ENCODE results near the gene HACD3.
"Not testable (repeated sequence)": the region's sequence is repeated elsewhere in the genome, so short reads cannot be mapped to it uniquely, and the experiment has no call there.

HACD3 gene

DNA sequence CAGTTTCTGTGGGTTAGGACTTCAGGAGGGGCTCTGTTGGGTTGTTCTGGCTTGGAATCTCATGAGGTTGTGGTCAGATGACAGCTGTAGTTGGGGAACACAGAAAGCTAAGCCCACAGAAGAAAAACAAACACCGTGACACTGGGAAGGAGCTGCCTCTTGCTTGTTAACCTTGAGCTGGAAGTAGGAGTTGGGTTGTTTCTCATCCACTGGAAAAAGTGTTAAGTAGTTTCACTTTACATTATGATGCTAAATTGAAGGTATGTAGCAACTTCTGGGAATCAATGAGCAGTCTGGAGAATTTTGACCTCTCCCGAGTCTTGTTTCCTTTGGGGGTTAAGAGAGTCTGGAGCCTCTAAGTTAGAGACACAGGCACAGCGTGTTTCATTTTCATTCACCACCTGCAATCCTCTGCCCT is 20.4 kb downstream of the HACD3 start:
- DNase-seq: peak; percentile 23

DNA sequence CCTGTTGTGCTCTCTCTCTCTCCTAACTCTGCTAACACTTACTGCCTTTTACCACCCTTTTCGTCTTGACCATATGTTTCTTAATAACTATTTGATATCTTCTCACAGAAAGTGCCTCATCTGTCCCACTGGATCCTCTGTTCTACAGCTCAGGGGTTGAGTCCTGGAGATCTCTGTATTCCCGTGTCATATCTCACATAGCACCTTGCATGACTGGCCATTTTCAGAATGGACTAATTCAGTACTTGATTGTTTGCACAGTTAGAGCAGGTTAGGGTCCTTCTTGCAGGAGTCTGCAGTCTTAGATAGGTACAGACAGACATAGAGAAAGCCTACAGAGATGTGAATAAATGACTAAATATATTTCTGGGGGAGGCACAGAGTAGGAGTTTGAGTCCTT is 20.9 kb downstream of the HACD3 start:
- DNase-seq: no peak

DNA sequence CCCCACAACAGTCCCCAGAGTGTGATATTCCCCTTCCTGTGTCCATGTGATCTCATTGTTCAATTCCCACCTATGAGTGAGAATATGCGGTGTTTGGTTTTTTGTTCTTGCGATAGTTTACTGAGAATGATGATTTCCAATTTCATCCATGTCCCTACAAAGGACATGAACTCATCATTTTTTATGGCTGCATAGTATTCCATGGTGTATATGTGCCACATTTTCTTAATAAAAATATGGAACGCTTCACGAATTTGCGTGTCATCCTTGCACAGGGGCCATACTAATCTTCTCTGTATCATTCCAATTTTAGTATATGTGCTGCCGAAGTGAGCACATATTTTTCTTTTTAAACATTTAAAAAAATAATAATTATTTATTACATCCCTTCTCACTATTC is 22.6 kb downstream of the HACD3 start:
- DNase-seq: not testable (repeated sequence)

DNA sequence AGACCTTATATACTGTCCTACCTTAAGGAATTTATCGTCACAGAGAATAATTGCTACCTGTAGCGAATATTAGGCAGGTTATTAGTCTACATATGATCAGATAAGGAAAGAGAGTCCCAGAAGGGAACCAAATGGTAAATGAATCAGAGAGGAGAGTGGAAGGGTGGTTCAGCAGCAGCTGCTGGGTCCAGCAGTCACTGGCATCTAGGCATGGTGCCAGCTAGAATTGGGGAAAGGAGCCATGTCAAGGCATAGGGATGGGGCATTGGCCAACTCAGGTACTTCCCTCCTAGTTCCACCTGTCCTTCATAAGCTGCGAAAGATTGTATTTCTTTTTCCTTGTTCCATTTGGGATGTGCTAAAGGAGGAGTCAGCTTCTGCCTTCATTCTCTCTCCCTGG is 23.4 kb downstream of the HACD3 start:
- DNase-seq: no peak

DNA sequence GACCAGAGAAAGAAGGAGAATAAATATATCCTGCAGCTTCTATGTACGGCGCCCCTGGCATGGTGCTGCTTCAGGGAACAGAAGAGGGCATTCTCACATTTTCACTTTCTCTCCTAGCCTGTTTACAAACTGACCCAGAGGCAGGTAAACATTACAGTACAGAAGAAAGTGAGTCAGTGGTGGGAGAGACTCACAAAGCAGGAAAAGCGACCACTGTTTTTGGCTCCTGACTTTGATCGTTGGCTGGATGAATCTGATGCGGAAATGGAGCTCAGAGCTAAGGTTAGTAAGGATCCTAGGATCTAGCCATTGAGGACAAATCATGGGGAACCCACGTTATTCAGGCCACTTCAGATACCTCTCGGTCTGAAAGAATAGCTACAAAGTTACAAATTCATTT is 26.4 kb downstream of the HACD3 start:
- no peak for DNase-seq

DNA sequence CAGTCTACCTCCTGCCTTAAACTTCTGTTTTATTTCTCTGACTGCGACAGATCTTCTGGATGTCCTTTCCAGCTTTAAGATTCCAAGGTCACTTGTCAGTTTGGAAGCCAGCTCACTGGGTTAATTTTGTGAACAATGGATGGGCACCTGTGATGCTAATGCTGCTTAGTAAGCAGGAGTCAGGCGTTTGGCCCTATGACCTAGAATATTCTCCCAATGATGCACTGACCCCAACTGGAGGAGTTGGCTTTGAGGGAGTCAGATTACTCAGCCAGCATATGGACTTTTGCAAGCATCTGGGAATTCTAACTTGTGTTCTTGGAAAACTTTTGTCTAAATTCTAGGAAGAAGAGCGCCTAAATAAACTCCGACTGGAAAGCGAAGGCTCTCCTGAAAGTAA is 28.1 kb downstream of the HACD3 start:
- DNase-seq: no peak

DNA sequence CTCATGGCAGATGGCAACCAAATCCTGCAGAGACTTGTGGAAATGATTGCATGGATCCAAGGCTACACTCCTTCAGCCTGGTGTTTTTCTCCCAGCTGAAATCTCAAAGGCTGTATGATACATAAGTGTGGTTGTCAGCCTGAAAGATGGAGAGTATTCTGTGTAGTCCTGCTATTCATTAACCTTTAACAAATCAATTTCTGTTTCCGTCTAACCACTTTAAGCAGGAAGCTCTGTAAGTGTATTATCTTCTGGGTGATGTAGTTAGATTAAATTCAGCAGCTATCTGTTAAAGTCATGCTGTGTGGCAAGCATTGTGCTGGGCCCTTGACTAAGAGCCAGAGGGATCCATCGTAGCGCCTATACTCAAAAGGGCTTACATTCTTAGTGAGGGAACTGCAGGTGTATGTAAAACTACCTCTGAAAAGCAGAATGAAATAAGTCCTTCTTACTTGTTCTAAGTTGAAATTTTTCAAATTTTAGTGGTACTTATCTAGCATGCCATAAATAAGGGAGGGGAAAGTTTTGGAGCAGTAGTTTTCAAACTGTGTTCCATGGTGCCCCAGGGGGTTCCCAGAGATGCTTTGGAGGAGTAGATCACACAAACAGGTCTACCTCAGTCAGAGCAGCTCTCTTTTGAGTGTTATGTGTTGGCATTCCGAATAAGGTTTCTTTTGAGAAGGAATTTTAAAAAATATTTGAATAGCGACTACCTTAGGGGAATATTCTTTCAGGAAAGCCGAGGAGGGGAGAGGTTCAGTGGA is 28.9 kb downstream of the HACD3 start:
- no peak for DNase-seq

DNA sequence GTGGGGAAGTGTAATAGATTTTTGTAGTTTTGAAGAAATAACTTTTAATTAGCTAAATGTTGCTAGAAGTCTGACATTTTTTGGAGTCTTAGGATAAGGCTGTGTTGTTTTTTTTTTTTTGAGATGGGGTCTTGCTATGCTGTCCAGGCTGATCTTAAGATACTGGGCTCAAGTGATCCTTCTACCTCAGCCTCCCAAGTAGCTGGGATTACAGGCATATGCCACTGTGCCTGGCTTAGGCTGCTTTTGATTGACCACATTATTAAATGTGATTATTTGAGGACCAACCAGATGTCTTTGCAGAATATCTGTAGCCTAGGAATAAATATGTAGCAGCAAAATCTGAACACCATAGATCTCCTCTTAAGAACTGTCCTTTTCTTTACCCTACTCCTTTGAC is 29.7 kb downstream of the HACD3 start:
- no peak for DNase-seq

DNA sequence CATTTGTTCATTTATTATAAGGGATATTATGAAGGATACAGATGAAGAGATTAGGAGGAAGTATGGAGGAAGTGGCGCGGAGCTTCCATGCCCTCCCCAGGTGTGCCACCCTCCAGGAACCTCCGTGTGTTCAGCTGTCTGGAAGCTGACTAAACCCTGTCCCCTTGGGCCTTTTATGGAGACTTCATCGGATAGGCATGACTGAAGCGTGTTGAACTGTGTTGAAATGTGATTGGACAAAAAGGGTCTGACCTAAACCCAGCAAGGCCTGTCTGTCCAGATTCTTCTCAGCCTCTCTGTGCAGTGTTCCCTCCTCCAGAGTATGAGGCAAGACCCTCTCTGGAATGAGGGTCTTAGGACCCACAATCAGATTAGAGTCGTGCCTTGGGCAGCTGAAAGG is 31.7 kb downstream of the HACD3 start:
- no peak for DNase-seq

DNA sequence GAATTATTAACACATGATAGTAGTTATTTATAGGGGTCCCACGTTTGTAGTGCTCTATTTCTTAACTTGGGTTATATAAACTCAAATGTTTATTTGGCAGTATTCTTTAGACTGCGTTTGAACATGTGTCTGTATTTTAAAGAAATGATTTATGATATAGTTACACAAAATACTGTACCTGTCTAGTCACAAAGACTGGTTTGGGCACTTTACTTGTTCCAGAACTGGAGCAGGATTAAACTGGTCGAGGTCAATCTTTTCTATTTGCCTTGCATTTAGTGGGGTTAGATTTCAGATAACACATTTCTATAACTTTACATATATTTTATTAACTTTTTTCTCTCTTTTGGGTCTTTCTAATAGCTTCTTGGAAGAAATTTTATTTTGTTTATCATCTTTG is 39.5 kb downstream of the HACD3 start:
- DNase-seq: no peak

DNA sequence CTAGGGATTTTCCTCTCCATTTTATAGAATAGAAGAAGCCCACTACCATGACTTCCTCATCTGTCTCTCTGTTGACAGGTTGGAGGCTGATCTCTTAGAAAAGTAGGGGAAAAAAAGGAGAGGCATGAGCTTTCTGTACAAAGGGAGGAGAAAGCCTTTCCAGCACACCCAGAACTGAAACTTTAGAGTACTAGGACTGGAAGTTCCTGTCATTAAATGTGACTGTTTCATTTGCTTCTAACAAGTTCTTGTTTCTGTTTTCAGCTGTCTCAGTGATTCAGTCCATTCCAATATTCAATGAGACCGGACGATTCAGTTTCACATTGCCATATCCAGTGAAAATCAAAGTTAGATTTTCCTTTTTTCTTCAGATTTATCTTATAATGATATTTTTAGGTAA is 41.7 kb downstream of the HACD3 start:
- DNase-seq: no peak

DNA sequence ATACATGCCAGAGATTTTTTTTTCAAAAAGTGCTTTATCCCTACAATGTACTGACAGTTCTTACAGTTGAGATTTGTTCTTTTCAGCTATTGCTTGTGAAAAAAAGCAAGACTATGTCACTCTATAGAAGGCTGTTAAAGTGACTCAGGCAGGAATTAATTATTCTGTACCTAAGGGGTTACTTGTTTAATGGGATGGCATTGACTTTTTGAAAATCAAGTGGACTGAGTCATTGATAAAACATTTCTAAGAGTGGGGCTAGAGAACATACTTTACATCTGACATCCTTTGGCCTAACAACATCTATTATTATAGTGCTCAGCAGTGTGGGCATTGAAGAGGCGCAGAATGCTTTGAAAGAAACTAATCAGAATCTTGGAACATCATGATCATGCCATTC is 46.4 kb downstream of the HACD3 start:
- peak; percentile 86 for DNase-seq

DNA sequence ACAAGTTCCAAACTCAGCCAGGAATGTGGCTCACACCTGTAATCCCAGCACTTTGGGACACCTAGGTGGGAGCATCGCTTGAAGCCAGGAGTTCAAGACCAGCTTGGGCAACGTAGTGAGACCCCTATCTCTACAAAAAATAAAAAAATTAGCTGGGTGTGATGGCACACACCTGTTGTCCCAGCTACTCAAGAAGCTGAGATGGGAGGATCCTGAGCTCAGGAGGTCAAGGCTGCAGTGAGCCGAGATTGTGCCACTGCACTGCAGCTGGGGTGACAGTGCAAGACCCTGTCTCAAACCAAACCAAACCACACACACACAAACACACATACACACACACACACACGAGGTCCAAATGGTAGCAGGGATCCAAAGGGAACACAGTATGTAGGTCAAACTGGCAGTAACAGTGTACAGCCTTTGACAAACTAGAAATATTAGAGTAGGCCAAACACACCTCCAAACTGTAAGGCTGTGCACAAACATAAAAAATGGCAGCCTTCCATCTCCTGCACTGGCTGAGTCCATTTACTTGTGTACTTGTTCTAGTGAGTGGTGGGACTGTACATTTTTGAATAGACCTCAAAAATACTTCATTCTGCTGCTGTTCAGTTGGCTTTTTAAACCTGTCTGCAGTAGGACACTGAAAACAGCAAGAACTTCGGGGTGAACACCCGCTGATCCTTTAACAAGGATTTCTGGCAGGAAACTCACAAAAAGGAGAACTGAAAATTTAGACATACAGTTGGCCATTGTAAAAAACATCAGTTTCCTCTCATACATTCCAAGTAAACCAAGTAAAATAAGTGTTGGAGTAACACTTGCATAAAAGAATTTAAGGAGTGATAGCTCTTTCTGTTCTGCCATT is 47.1 kb downstream of the HACD3 start:
- DNase-seq: peak; percentile 34

DNA sequence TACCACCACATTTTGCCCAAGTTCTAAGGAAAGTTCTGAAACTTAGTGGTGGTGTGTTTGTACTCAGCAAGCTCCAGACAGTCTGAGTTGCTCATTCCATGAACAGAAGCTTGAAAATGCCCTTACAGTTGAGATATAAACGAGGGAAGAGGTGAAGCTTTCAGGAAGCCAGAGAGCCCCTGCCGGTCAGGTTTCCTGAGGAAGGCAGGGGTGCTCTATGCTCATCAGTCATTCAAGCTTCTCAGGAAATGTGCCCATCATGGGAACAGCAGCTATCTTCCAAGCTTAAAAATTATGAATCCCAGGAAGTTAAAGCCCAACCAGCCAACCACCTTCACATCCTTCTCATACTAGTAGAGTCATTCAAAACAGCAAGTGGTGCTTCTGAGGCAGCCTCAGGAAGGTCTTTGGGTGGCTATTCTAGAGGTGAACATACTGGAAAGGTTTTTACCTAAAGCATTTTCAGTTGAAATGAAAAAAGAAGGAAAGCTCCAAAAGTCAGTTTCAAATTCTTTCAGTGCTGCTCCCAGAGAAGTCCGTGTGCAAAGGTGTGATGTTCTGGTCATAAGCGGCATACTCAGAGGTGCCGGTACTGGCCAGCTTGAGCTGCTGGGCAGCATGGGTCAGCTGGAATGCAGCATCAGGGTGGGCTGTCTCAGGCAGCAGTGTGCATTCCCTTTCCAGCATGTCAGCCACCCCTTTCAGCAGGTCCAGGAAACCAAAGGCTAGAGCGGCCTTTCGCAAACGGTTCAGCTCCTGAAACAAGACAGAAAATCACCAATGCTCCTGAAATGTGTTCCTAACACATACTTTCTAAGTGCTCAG is 48.9 kb downstream of the HACD3 start:
- DNase-seq: no peak

DNA sequence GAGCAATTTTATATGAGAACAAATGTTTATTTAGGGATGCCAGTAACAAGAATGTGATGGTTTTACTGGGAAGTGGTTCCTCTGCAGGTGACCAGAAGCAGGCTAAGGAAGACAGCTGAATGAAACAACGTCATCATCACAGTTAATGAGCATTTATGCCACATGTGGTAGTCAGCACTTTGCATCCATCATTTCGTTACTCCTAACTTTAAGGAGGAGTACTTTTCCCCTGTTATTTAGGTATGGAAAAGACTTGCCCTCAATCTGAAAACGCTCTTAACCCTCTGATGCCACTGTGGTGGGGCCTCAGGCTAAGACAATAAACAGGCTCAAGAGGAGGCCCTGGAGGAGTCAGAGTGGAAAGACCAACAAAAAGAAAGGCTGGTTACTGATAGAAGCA is 49.5 kb downstream of the HACD3 start:
- DNase-seq: no peak

DNA sequence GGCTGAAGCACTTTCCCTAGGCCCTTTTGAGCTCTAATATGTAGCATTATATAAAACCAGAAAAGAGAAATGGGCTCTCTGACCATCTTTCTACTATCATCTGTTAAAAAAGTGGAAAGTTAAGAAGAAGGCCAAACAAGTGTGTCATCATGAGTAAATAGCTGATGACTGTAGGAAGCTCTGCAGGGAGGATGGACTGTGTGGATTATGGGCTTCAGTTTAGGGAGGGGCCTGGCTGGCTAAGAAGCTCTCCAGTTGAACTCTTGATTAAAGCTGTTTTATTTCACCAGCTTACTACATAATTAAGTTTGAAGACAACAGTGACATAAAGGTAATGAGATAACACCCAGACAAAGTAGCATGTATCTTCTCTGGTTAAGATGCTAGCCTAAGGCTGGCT is 50.0 kb downstream of the HACD3 start:
- peak; percentile 80 for DNase-seq

DNA sequence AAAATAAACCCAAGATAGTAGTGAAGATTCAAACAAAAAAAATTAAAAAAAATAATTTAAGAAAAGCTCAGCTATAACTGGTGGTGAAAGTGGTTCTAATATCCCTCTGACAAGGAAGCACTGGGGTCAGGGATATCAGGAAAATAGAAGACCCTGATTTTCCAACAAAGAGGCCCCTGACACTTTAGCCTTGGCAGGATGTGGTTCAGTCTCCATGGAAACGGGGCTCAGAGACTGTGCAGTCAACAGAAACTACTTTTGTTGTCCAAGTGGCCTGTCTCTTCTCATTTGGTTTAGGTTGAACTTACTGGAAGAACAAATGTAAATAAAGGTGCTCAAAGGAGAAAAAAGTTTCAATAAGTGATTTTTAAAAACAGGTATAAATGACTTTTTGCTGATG is 53.4 kb downstream of the HACD3 start:
- peak; percentile 26 for DNase-seq

DNA sequence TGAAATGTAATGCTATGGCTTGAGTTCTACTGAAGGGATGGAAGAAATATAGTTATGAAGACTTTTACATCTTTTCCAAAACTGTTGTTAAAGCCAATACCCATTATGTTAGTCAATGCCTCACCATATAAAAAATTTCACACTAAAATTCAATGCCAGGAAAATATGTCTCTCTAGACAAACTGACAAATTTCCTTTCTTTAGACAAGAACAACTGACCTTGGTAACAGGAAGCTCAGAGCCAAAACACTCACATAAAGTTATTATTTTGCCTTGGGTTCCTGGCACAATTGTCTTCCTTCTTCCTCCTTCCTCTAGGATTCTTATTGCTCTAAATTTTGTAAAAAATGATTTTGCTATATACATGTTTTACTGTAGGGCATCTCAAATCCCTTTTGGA is 54.0 kb downstream of the HACD3 start:
- DNase-seq: no peak

DNA sequence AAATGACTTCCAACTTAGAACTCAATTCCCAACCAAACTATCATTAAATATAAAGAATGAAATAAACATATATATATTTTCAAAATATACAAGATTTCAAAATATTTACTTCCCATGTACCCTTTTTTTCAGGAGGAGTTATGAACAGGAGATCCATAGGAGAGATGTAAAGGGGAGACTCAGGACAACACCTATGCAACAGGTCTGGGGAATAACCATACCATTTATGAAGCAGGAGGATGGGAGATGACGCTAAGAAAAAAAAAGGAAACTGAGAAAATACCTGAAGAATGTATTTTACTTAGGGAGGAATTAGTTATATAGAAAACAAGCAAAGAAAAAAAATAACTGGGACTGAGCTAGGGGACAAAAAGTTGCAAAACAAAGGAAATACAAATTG is 56.8 kb downstream of the HACD3 start:
- DNase-seq: no peak

DNA sequence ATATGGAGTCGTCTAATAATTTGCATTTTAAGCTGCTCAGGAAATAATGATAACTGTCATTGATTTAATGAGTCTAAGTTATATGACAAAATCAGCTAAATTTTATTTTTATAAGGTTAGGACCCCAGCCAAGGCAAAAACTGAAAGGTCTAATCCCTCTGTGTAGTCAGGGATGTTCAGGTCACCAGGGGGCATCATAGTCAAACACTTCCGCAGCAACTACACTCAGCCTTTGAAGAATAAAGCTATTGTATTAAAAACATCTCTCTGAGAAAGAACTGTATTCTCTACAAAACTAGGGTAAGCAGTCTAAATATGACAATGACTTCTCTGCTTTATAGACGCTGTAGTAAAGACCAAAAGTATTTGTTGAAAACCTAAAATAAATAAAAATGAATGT is 65.7 kb downstream of the HACD3 start:
- no peak for DNase-seq

DNA sequence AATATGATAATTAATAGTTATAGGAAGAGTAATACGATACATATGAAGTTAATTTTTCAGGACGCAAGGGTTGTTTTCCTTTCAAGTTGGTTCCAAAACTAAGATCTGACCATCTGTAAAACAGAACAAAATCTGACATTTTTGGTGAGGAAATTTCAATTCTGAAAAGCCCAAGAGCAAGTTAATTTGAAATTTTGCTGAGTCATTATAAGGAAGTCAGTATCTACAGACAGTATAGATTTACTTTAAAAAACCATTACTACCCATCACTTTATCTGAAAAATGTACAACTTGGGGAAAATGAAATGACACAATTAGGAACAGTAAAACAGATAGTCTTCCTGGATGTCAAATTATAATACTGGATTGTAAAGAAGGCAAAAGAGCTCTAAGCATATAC is 68.2 kb downstream of the HACD3 start:
- no peak for DNase-seq

DNA sequence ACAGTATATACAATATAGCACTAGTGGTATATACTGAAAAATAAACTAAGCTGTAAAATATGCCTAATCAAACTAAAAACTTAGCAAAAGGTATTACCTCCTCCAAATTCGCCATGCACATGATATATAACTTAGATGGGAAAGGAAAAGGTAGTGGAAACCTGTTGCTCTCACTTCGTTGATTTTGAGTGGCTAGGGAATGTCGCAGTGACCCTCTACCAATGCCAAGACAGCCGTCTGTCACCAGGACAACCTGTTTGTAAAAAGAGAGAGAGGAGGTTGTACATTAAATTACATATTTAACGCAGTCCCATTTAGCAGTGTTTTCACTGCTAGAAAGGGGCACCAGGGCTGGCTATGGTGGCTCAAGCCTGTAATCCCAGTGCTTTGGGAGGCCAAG is 69.4 kb downstream of the HACD3 start:
- no peak for DNase-seq

DNA sequence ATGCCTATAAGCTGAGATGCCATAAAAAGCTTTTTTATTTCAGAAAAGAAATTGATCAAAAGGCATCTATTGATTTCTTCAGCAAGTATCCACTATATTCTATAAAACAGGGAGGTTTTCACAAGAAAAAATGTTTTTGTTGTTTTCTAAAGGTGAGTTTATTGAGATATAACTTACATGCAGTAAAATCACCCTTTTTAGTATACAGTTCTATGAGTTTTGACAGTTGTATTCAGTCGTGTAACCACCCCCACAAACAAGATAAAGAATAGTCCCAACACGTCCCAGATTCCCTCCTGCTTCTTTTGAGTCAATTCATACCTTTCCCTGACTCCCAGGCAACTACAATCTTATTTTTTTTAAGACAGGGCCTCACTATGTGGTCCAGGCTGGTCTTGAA is 72.9 kb downstream of the HACD3 start:
- DNase-seq: no peak
